GM19023 (cell line): ENCODE data around the gene DCLK3.
A peak's percentile ranks its signal among the peaks of the same experiment; 100 is the strongest.

Experiments used
- ATAC-seq: cut with Tn5 transposase; IDR thresholded peaks from one replicate; pipeline ENCODE4 v1.9.1; 2021; ENCODE audit warnings: mild to moderate bottlenecking, moderate library complexity; ENCODE audit not compliant: unreplicated experiment

DCLK3 gene

DNA sequence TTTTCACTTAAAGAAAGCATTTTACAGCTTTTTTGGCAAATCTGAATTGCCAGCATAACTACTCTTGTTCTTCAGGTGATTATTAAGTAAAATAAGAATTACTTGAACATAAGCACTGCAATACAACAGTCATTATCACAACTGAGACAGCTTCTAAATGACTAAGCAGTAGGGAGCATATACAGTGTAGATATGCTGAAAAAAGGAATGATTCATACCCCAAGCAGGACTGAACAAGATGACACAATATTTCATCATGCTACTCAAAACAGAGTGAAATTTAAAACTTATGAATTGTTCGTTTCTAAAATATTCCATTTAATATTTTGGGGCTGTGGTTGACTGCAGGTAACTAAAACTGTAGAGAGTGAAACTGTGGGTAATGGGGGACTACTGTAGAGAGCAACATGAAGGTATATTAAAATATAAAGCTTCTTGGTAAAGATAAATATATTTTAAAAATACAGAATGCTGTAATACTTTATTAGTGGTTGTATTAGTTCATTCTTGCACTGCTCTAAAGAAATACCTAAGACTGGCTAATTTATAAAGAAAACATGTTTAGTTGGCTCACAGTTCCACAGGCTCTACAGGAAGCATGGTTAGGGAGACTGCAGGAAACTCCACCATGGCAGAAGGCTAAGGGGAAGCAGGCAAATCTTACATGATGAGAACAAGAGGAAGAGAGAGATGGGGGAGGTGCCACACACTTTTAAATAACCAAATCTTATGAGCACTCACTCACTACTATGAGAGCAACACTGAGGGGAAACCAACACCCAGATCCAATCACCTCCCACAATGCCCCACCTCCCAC lies 84.8 kb downstream of the DCLK3 start:
- ATAC-seq = peak; percentile 38

DNA sequence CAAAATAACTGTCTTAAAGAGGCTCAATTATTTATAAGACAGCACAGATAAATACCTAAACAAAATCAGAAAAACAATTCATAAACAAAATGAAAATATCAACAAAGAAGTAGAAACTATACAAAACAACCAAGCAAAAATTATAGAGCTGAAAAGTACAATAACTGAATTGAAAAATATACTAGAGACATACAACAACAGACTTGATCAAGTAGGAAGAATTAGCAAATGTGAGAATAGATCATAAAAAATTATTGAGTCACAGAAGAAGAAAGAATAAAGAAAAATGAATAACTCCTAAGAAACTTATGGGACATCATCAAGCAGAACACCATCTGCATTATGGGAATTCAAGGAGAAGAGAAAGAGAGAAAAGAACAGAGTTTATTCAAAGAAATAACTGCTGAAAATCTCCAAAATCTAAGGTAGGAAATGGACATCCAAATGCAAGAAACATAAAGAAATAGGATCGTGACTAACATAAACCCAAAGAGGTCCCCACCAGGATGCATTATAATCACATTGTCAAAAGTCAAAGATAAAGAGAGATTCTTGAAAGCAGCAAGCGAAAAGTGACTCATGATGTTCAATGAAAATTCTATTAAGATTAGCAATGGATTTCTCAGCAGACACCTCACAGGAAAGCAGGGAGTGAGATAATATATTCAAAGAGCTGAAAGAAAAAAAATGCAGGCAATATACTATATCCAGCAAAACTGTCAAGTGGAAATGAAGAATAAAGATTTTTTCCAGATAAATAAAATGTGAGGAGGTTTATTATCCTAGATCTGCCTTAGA lies 85.9 kb downstream of the DCLK3 start:
- ATAC-seq = no peak

DNA sequence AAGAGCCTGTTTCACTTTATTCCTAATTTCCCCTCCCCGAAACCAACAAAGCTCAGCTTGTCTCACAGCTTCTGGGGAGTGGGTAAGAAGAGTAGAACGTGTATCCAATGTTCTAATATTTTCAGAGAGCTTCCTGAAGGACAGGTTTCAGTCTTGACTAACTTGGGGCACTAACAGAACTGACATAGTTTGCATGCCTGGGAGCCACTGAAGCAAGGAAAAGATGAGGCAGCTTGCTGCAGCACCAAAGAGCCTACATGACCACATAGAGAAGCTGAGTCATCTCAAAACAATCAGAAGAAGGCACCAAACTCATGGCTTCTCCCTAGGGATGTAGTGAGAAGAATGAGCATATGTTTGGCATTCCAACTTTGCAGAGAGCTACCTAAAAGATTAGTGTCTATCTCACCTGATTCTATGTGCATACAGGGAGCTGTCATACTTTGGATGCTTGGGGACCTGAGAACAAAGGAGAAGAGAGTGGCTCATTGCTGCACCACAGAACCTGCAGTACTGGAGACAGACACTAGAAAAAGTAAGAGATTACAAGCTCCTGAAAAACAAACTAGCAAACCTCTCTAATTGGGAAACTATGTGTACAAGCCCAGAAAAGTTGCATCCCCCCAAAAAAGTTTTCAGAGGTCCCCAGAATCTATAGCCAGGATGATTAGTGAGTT lies 86.9 kb downstream of the DCLK3 start:
- peak; percentile 59 for ATAC-seq

DNA sequence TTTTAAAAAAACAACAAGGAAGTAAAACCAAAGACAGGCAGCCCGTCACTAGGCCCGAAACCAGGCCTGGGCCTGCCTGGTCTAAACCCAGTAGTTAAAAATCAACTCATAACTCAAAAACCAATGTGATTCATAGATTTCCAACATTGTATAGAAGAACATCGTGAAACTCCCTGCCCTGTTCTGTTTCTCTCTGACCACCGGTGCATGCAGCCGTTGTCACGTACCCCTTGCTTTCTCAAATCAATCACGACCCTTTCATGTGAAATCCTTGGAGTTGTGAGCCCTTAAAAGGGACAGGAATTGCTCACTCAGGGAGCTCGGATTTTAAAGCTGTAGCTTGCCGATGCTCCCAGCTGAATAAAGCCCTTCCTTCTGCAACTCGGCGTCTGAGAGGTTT lies 89.5 kb downstream of the DCLK3 start:
- ATAC-seq = no peak

DNA sequence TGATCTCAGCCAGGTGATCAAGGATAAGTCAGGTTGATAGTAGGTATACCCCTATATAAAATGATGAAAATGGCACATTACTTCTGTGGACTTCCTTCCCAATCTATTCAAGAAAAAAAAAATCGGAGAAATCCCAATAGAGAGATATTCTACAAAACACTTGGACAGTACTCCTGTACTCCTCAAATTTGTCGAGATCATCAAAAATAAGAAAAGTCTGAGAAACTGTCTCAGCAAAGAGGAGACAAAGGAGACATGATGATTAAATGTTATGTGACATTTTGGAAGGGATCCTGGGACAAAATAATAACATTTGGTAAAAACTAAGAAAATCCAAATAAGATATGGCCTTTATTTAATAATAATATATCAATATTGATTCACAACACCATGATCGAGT lies 94.6 kb downstream of the DCLK3 start:
- no peak for ATAC-seq

DNA sequence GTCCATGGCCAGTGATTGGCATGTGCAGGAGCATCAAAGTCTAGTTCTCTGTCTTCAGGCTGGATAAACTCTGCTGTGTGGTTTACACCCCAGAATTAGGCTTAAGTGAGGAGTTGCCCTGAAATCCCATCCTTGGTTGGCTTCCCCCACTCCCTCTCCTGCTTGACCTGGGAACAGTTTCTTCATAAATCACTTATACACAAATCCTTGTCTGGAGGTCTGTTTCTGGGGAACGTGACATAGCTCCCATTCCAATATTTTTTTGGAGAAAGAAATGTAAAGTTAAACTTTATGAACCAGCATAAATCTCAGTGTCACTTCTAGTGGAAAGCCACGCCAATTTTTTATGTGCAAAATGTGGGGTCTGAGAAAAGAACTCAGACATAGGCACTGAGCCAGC lies 98.2 kb downstream of the DCLK3 start:
- ATAC-seq = no peak

DNA sequence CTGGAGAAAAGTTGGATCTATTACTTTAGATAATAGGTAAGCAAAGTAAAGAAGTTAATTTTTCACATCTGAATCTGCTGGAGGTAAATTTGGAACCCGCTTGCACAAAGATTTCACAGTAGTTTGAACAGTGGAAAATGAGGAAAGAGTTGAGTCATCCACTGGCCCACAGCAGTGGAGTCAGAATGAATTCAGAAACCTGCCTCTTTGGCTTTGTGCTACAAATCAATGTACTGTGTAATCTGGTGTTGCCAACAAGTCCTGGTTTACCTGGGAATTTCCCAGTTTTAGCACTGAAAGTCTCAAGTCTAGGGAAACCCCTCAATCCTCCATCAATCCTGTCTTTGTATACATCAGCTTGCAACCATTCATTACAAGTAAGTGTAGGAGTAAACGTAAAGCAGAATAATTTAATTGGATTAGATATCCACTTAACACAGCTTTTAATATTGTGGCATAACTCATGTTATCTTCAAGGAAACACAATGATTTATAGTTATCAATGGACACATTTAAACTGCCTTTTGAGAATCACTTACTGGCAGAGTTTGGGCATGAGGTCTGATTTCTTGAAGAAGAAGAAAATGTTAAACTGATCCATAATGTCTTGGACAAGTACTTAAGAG lies 100.6 kb downstream of the DCLK3 start:
- peak; percentile 68 for ATAC-seq

DNA sequence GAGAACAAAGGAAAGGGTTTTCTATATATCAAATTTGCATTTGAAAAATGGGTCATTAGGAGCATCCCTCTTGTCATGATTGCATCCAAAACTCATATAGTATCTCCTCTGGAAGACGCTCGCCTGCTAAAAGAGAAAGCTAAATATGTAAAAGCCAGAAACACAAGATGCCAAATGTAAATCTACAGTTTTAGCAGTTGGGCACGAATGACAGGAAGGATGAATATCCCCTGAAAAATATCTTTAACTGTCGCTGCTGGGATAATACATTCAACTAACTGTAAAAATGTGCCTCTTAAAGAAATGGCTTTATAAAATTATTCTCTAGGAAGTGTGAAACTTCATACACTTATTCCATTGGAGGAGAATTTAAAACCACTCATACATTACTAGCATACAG lies 101.7 kb downstream of the DCLK3 start:
- ATAC-seq = no peak
